GM18526 (cell line): Measurements from ENCODE around the gene ZNF503.

Experiments used
- POLR2A ChIP-seq: IDR thresholded peaks from 3 replicates; pipeline ENCODE4 v1.6.1; 2011; ENCODE audit not compliant: insufficient read length; ENCODE audit errors: extremely low read depth

The ZNF503 gene

GRCh38 chr10:75394221-75394620 lies 7.3 kb downstream of the ZNF503 start:
- no peak for TF ChIP-seq POLR2A

GRCh38 chr10:75392744-75393143 lies 8.8 kb downstream of the ZNF503 start:
- TF ChIP-seq POLR2A = no peak

GRCh38 chr10:75392271-75392670 lies 9.3 kb downstream of the ZNF503 start:
- no peak for TF ChIP-seq POLR2A

- TF ChIP-seq POLR2A = no peak
These were observed 11.4 kb downstream of the ZNF503 start for GRCh38 chr10:75390178-75390577.

GRCh38 chr10:75388082-75388481 lies 13.5 kb downstream of the ZNF503 start:
- TF ChIP-seq POLR2A = no peak

- TF ChIP-seq POLR2A = no peak
These were observed 15.4 kb downstream of the ZNF503 start for GRCh38 chr10:75386128-75386527.

GRCh38 chr10:75379817-75380216 lies 21.7 kb downstream of the ZNF503 start:
- no peak for TF ChIP-seq POLR2A

GRCh38 chr10:75379212-75379724 lies 22.3 kb downstream of the ZNF503 start:
- no peak for TF ChIP-seq POLR2A

GRCh38 chr10:75378379-75378778 lies 23.2 kb downstream of the ZNF503 start:
- TF ChIP-seq POLR2A = no peak

- no peak for TF ChIP-seq POLR2A
These were observed 23.7 kb downstream of the ZNF503 start for GRCh38 chr10:75377869-75378268.

GRCh38 chr10:75375838-75376237 lies 25.7 kb downstream of the ZNF503 start:
- no peak for TF ChIP-seq POLR2A

- TF ChIP-seq POLR2A = no peak
These were observed 30.6 kb downstream of the ZNF503 start for GRCh38 chr10:75371010-75371409.

- TF ChIP-seq POLR2A = no peak
These were observed 33.7 kb downstream of the ZNF503 start for GRCh38 chr10:75367901-75368300.

- TF ChIP-seq POLR2A = no peak
These were observed 34.5 kb downstream of the ZNF503 start for GRCh38 chr10:75367021-75367487.

- TF ChIP-seq POLR2A = no peak
These were observed 38.1 kb downstream of the ZNF503 start for GRCh38 chr10:75363431-75363830.

GRCh38 chr10:75358835-75359421 lies 42.6 kb downstream of the ZNF503 start:
- no peak for TF ChIP-seq POLR2A

GRCh38 chr10:75358132-75358531 lies 43.4 kb downstream of the ZNF503 start:
- no peak for TF ChIP-seq POLR2A
